HCT116 (cell line): ENCODE measurements around the gene DENND1C. TPM values are rescaled to one million over a fixed set of nuclear protein-coding genes. Genes with fewer than 3 reads are reported as not detected.

Experiments used
- ATAC-seq: fragments of 200-7000 bp; cut with Tn5 transposase; 2 replicates; pipeline ENCODE4 v1.9.1; 2020; ENCODE audit warnings: mild to moderate bottlenecking, moderate library complexity
- BruUV-seq: library from RNA; stranded (reverse); fragments of 400-500 nt; replicated peaks from 2 replicates; lab custom pipeline; 2021; lab: Mats Ljungman, UMichigan
- CTCF ChIA-PET: fragments of 300-600 bp; sonication (Branson Sonifier 250); formaldehyde crosslinking; loops from one replicate; lab custom pipeline; 2021; ENCODE audit warnings: antibody characterized with exemption; lab: Charles Lee
- POLR2A ChIA-PET: fragments of 300-600, 350-600 bp; sonication (Branson Sonifier 250); formaldehyde crosslinking; loops from one replicate; lab custom pipeline; 2021; ENCODE audit warnings: antibody characterized with exemption; lab: Charles Lee
- RAD21 ChIA-PET, 2 experiments: fragments of 300-600 bp; sonication (Branson Sonifier 250); formaldehyde crosslinking; loops; one replicate each; lab custom pipeline; 2023; ENCODE audit warnings: low total read pairs in 2 of 2; ENCODE audit not compliant: uncharacterized antibody in 2 of 2, unreplicated experiment in 2 of 2, low non-redundant PET in 1 of 2; lab: Charles Lee
- DNase-seq: peaks from one replicate; pipeline ENCODE4 v3.0.0-alpha.2; 2010; ENCODE audit warnings: low read depth, low spot score
- H2AFZ ChIP-seq: fragments of 200-600 bp; shearing (Covaris generic), sonication (generic); 2 replicates; pipeline ENCODE4 v1.6.1; 2017; ENCODE audit warnings: low read depth, mixed run types, mixed read lengths, antibody characterized with exemption, low read length; ENCODE audit not compliant: poor library complexity, severe bottlenecking
- H3K27ac ChIP-seq: 2 replicates; pipeline ENCODE4 v1.5.1; 2012; ENCODE audit warnings: low read depth, low read length
- H3K27me3 ChIP-seq: fragments of 200-600 bp; sonication (generic); 2 replicates; pipeline ENCODE4 v1.6.1; 2016; ENCODE audit warnings: mixed run types, low read length, mixed read lengths; ENCODE audit not compliant: insufficient read depth
- H3K36me3 ChIP-seq, 2 experiments: fragments of 200-500 bp in 1 of 2; fragments of 200-600 bp in 1 of 2; sonication (Bioruptor generic) in 1 of 2; sonication (generic) in 1 of 2; 2 replicates each; pipeline versions ENCODE4 v1.5.1 to v1.6.1; 2014 to 2016; ENCODE audit warnings: low read length in 2 of 2, inconsistent platforms in 1 of 2, mixed read lengths in 1 of 2, mixed run types in 1 of 2; ENCODE audit not compliant: insufficient read depth in 2 of 2, control insufficient read depth in 1 of 2
- H3K4me1 ChIP-seq, 2 experiments: fragments of 200-600 bp in 1 of 2; sonication (generic) in 1 of 2; 2 replicates each; pipeline versions ENCODE4 v1.5.1 to v1.6.1; 2012 to 2017; ENCODE audit warnings: low read length in 2 of 2, inconsistent platforms in 1 of 2, mild to moderate bottlenecking in 1 of 2, mixed read lengths in 1 of 2, mixed run types in 1 of 2, moderate library complexity in 1 of 2; ENCODE audit not compliant: insufficient read depth in 2 of 2, control insufficient read depth in 1 of 2
- H3K4me2 ChIP-seq: fragments of 200-600 bp; sonication (generic); 2 replicates; pipeline ENCODE4 v1.6.1; 2017; ENCODE audit warnings: mixed run types, low read length, mixed read lengths
- H3K4me3 ChIP-seq, 2 experiments: fragments of 200-600 bp in 1 of 2; sonication (generic) in 1 of 2; replicated peaks in 1 of 2; 2 replicates each; pipeline ENCODE4 v1.5.1; 2011 to 2016; ENCODE audit warnings: low read length in 2 of 2, control low read depth in 1 of 2, low read depth in 1 of 2, mild to moderate bottlenecking in 1 of 2, mixed read lengths in 1 of 2, mixed run types in 1 of 2
- H3K79me2 ChIP-seq: fragments of 200-600 bp; sonication (generic); 2 replicates; pipeline ENCODE4 v1.6.1; 2017; ENCODE audit warnings: mild to moderate bottlenecking, mixed run types, low read length, moderate library complexity, mixed read lengths; ENCODE audit not compliant: insufficient read depth
- H3K9ac ChIP-seq: fragments of 200-600 bp; sonication (generic); 2 replicates; pipeline ENCODE4 v1.6.1; 2016; ENCODE audit warnings: low read length, mixed read lengths
- H3K9me2 ChIP-seq: fragments of 200-600 bp; sonication (generic), shearing (Covaris generic); 2 replicates; pipeline ENCODE4 v1.6.1; 2017; ENCODE audit warnings: mixed run types, mild to moderate bottlenecking, moderate library complexity; ENCODE audit not compliant: insufficient read depth
- H3K9me3 ChIP-seq, 2 experiments: fragments of 200-500 bp in 1 of 2; fragments of 200-600 bp in 1 of 2; sonication (Bioruptor generic) in 1 of 2; sonication (generic) in 1 of 2; 2 replicates each; pipeline ENCODE4 v1.6.1; 2014 to 2017; ENCODE audit warnings: low read length in 2 of 2, mixed read lengths in 2 of 2, inconsistent platforms in 1 of 2, low read depth in 1 of 2, mild to moderate bottlenecking in 1 of 2, mixed run types in 1 of 2, moderate library complexity in 1 of 2; ENCODE audit not compliant: control insufficient read depth in 1 of 2, insufficient read depth in 1 of 2
- H4K20me1 ChIP-seq: fragments of 200-600 bp; sonication (generic), shearing (Covaris generic); 2 replicates; pipeline ENCODE4 v1.6.1; 2017; ENCODE audit warnings: mixed run types, mild to moderate bottlenecking, moderate library complexity; ENCODE audit not compliant: insufficient read depth
- EGR1 ChIP-seq: IDR thresholded peaks from 2 replicates; pipeline ENCODE4 v1.6.1; 2012; ENCODE audit warnings: low read depth
- EZH2 ChIP-seq: fragments of 200-600 bp; sonication (generic); IDR thresholded peaks from 2 replicates; pipeline ENCODE4 v1.6.1; 2017; ENCODE audit warnings: antibody characterized with exemption, mixed run types
- FOSL1 ChIP-seq: IDR thresholded peaks from 2 replicates; pipeline ENCODE4 v1.6.1; 2012; ENCODE audit warnings: low read depth
- JUND ChIP-seq: IDR thresholded peaks from 2 replicates; pipeline ENCODE4 v1.6.1; 2012
- POLR2A ChIP-seq: IDR thresholded peaks from 2 replicates; pipeline ENCODE4 v1.7.0; 2011; ENCODE audit warnings: borderline replicate concordance; ENCODE audit not compliant: insufficient read depth, insufficient read length; ENCODE audit errors: extremely low read depth
- SIN3A ChIP-seq: IDR thresholded peaks from 2 replicates; pipeline ENCODE4 v1.6.1; 2012; ENCODE audit warnings: low read depth
- SP1 ChIP-seq: IDR thresholded peaks from 2 replicates; pipeline ENCODE4 v1.6.1; 2012; ENCODE audit warnings: low read depth
- YY1 ChIP-seq: IDR thresholded peaks from 2 replicates; pipeline ENCODE4 v1.6.1; 2011; ENCODE audit warnings: low read length, low read depth, moderate library complexity, mild to moderate bottlenecking; ENCODE audit not compliant: insufficient replicate concordance; ENCODE audit errors: extremely low read depth
- ZFX ChIP-seq: fragments of 450-650 bp; IDR thresholded peaks from 2 replicates; pipeline ENCODE4 v1.6.1; 2017
- ZNF274 ChIP-seq: fragments of 200-500 bp; sonication (Bioruptor generic); IDR thresholded peaks from 2 replicates; pipeline ENCODE4 v1.6.1; 2014; ENCODE audit warnings: mild to moderate bottlenecking, low read depth, low read length, inconsistent platforms
- intact Hi-C: fragments of 100-400 bp; cut with micrococcal nuclease; formaldehyde crosslinking; loops from 2 replicates; pipeline ENCODE4 v1.10.0; 2022
- total RNA-seq: library from RNA; stranded (reverse); gene quantifications from one replicate; pipeline ENCODE4 v1.2.1, GENCODE V29; 2021; ENCODE audit not compliant: unreplicated experiment
- TF ChIP-seq, protein P1 (sequence below): IDR thresholded peaks from 2 replicates; pipeline ENCODE4 v1.6.1; 2012
- TF ChIP-seq, protein P2 (sequence below): IDR thresholded peaks from 2 replicates; pipeline ENCODE4 v1.6.1; 2012
- TF ChIP-seq, protein P3 (sequence below): IDR thresholded peaks from 2 replicates; pipeline ENCODE4 v1.6.1; 2011; ENCODE audit warnings: mild to moderate bottlenecking, low read length, moderate library complexity; ENCODE audit not compliant: insufficient replicate concordance; ENCODE audit errors: extremely low read depth
- TF ChIP-seq, protein P4 (sequence below): IDR thresholded peaks from 2 replicates; pipeline ENCODE4 v1.6.1; 2012; ENCODE audit warnings: low read depth

DENND1C gene
- total RNA-seq, 1 experiment from 2014 or later, result 0.54 TPM

DNA sequence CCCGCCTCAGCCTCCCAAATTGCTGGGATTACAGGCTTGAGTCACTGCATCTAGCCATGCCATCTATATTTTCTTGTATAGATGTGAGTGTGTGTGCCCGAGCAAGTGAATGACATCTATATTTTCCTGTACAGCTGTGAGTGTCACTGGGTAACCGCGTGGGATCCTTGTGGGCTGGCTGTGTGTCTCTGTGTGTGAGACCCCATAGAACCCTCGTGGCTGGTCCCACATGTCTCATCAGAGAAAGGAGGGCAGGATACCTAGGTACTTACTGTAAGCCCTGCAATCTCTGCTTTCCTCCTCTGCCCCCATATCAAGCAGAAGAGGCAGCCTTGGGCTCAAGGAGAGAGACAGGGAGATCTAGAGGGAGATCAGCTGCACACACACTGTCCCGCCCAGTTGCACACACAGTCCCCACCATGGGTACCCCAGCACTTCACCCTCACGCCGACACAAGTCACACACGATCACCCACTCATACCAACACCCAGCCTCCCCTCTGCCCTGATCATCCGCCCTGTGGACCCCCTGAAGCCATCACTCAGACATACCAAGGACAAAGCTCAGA lies 655 bp downstream of the DENND1C start:
- Histone ChIP-seq H3K9me3 (no peaks in the 10 kb centered on the region), H4K20me1 (no peaks in the 10 kb centered on the region), H3K4me1 (peaks cover 0 to 13% of the 10 kb centered on the region in 2 experiments; a peak in 2 of 4 replicates), H3K4me2 (no peak overlapping the region), H3K36me3 (no peaks in the 10 kb centered on the region), H3K9me2 (no peaks in the 10 kb centered on the region), H3K27ac (no peak overlapping the region), H3K79me2 (no peaks in the 10 kb centered on the region), H2AFZ (no peak overlapping the region), H3K4me3 (no peak overlapping the region), H3K9ac (no peak overlapping the region), H3K27me3 (no peaks in the 10 kb centered on the region)
- RAD21 ChIA-PET, result no interaction called here
- no TSS peak for BruUV-seq
- POLR2A ChIA-PET, result no interaction called here
- CTCF ChIA-PET, result no interaction called here
- intact Hi-C loops, result no loop called here
- ATAC-seq (no peak), DNase-seq (no peak)
- no peak for TF ChIP-seq YY1
- TF ChIP-seq POLR2A, result no peak
- TF ChIP-seq, protein P1, sequence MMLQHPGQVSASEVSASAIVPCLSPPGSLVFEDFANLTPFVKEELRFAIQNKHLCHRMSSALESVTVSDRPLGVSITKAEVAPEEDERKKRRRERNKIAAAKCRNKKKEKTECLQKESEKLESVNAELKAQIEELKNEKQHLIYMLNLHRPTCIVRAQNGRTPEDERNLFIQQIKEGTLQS, result no peak
- no peak for TF ChIP-seq JUND
- TF ChIP-seq, protein P2, sequence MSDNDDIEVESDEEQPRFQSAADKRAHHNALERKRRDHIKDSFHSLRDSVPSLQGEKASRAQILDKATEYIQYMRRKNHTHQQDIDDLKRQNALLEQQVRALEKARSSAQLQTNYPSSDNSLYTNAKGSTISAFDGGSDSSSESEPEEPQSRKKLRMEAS, result no peak
- TF ChIP-seq ZNF274, result no peak
- TF ChIP-seq SP1, result no peak

DNA sequence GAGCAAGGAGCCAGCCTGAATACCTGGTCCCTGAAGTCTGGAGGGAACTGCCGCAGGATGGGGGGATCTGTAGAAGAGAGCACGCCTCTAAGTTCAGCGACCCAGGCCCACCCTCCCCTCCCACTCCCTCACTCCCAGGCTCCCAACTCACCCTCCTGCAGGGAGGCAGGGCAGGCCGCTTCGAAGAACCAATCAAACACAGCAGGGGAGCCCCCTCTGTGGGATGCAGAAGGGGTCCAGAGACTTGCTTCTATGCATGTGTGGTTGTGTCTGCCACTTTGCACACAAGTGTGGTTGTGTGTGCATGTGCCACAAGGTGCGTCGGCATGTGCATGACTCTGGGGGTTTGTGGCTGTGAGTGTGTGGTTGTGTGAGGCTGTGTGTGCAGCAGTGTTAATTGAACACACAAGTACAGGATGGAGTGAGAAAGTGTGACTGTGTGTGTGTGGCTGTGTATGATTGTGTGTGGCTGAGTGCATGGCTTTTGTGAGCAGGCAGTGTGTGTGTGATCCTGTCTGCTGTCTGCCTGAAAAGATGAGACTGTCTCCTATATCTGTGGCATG lies 1.7 kb downstream of the DENND1C start:
- H3K9me2 ChIP-seq, result no peaks in the 10 kb centered on the region
- no peaks in the 10 kb centered on the region for H3K79me2 ChIP-seq
- H4K20me1 ChIP-seq, result no peaks in the 10 kb centered on the region
- ATAC-seq, result no peak
- no TSS peak for BruUV-seq
- H3K27me3 ChIP-seq, result no peaks in the 10 kb centered on the region
- H2AFZ ChIP-seq, result no peak overlapping the region
- H3K4me1 ChIP-seq, result peaks cover 0 to 19% of the 10 kb centered on the region in 2 experiments; a peak in 2 of 4 replicates
- no peak overlapping the region for H3K27ac ChIP-seq
- ChIA-PET CTCF (no interaction called here), RAD21 (no interaction called here), POLR2A (no interaction called here)
- H3K4me3 ChIP-seq, result no peak overlapping the region
- intact Hi-C loops, result no loop called here
- H3K9ac ChIP-seq, result no peak overlapping the region
- DNase-seq, result no peak
- H3K4me2 ChIP-seq, result no peak overlapping the region
- H3K36me3 ChIP-seq, result no peaks in the 10 kb centered on the region
- no peaks in the 10 kb centered on the region for H3K9me3 ChIP-seq
- no peak for TF ChIP-seq ZNF274
- TF ChIP-seq, protein P2, result no peak
- TF ChIP-seq, protein P3, sequence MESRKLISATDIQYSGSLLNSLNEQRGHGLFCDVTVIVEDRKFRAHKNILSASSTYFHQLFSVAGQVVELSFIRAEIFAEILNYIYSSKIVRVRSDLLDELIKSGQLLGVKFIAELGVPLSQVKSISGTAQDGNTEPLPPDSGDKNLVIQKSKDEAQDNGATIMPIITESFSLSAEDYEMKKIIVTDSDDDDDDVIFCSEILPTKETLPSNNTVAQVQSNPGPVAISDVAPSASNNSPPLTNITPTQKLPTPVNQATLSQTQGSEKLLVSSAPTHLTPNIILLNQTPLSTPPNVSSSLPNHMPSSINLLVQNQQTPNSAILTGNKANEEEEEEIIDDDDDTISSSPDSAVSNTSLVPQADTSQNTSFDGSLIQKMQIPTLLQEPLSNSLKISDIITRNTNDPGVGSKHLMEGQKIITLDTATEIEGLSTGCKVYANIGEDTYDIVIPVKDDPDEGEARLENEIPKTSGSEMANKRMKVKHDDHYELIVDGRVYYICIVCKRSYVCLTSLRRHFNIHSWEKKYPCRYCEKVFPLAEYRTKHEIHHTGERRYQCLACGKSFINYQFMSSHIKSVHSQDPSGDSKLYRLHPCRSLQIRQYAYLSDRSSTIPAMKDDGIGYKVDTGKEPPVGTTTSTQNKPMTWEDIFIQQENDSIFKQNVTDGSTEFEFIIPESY, result no peak
- no peak for TF ChIP-seq EGR1
- no peak for TF ChIP-seq POLR2A
- TF ChIP-seq SIN3A, result no peak
- no peak for TF ChIP-seq ZFX
- no peak for TF ChIP-seq FOSL1
- TF ChIP-seq, protein P4, sequence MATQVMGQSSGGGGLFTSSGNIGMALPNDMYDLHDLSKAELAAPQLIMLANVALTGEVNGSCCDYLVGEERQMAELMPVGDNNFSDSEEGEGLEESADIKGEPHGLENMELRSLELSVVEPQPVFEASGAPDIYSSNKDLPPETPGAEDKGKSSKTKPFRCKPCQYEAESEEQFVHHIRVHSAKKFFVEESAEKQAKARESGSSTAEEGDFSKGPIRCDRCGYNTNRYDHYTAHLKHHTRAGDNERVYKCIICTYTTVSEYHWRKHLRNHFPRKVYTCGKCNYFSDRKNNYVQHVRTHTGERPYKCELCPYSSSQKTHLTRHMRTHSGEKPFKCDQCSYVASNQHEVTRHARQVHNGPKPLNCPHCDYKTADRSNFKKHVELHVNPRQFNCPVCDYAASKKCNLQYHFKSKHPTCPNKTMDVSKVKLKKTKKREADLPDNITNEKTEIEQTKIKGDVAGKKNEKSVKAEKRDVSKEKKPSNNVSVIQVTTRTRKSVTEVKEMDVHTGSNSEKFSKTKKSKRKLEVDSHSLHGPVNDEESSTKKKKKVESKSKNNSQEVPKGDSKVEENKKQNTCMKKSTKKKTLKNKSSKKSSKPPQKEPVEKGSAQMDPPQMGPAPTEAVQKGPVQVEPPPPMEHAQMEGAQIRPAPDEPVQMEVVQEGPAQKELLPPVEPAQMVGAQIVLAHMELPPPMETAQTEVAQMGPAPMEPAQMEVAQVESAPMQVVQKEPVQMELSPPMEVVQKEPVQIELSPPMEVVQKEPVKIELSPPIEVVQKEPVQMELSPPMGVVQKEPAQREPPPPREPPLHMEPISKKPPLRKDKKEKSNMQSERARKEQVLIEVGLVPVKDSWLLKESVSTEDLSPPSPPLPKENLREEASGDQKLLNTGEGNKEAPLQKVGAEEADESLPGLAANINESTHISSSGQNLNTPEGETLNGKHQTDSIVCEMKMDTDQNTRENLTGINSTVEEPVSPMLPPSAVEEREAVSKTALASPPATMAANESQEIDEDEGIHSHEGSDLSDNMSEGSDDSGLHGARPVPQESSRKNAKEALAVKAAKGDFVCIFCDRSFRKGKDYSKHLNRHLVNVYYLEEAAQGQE, result no peak
- no peak for TF ChIP-seq EZH2
